Stimulated activated naive CD8-positive, alpha-beta T cell treated with anti-CD3 and anti-CD28 coated beads, Interleukin-15, Interleukin-2, amounts not matched to agents 100 U/mL and 50 U/mL, for 24 hours (primary cell): ENCODE results near the gene DDX25.
A peak's percentile ranks its signal among the peaks of the same experiment; 100 is the strongest.
"Not testable (repeated sequence)": the region's sequence is repeated elsewhere in the genome, so short reads cannot be mapped to it uniquely, and the experiment has no call there.

Experiments used
- ATAC-seq: fragments of 150-1000 bp; cut with Tn5 transposase; one replicate; pipeline ENCODE4 v1.10.0; 2021
- DNase-seq: peaks from one replicate; pipeline ENCODE4 v3.0.0; 2021

Gene DDX25

DNA sequence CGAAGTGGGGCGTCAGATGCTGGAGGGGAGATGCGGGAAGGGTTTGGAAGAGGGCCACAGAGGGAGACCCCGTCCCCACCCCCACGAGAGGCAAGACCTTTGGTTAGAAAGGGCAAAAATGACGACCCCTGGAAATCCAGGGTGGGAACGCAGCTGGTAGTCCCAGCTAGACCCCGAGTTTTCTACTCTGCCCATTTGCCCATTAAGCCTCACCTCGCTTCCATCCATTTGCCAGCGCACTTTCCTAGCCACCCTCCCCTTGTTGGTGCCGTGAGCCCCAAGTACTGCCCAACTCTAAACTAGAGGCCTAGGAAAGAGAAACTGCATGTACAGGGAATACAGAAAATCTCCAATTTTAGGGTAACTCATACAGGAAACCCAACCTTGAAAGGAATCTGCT is 370 bp downstream of the DDX25 start:
- no peak for DNase-seq
- ATAC-seq: no peak

DNA sequence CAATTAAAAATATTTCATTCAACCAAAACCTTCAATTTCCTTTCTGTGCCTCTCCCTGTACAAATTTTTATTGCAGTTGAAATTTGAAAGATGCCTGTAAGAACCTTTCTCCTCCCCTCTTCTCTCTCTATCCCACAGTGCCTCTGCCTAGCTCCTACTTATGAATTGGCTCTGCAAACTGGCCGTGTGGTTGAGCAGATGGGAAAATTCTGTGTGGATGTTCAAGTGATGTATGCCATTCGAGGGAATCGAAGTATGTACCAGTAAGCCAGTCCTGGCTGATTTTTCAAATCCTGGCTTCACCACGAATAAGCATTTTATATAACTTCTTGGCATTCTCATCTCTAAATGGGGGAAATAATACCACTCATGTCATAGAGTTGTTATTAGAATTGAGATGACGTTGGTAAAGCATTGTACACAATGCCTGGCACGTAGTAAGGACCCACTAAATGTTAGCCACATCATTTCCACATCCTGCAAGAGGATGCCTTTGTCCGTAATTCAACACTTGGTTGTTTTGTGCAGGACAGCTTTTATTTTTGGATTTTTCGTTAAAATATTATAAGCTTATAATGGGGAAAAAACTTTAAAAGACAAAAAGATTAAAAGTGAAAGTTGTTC is 6.0 kb downstream of the DDX25 start:
- no peak for ATAC-seq
- no peak for DNase-seq

DNA sequence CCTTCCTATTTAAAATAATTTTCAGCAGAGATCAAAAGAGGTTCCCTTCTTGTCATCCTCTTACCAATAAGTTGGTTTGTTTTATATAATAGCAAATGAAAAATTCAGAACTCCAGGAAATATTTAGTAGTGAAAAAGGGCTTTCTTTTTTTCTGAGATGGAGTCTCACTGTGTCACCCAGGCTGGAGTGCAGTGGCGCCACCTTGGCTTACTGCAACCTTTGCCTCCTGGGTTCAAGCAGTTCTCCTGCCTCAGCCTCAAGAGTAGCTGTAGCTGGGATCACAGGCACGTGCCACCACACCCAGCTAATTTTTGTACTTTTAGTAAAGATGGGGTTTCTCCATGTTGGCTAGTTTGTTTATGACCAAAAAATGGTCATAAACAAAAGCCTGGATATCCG is 10.3 kb downstream of the DDX25 start:
- ATAC-seq, DNase-seq: not testable (repeated sequence)

DNA sequence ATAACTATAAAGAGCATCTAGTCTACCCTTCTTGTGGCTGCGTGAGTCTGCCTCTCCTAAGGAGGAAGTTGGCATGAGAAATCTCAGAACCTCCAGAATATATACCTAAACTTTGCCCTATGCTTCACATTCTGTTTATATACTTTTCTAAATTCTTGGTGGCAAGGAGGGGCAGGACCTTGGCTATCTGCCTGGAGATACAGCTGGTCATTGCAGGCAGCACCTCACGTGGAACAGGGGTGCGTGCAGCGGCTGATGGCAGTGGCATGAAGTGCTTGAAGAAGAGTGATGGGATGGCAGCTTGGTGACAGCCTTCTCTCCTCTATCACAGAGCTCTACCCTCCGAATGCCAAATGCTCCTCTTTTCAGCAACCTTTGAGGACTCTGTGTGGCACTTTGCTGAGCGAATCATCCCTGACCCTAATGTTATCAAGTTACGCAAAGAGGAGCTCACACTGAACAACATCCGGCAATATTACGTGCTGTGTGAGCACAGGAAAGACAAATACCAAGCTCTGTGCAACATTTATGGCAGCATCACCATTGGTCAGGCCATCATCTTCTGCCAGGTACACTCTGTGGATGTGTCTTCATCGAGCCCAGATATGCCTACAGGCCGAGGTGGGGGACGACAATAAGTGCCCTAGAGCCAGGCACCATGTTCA is 12.5 kb downstream of the DDX25 start:
- no peak for ATAC-seq
- DNase-seq: no peak

DNA sequence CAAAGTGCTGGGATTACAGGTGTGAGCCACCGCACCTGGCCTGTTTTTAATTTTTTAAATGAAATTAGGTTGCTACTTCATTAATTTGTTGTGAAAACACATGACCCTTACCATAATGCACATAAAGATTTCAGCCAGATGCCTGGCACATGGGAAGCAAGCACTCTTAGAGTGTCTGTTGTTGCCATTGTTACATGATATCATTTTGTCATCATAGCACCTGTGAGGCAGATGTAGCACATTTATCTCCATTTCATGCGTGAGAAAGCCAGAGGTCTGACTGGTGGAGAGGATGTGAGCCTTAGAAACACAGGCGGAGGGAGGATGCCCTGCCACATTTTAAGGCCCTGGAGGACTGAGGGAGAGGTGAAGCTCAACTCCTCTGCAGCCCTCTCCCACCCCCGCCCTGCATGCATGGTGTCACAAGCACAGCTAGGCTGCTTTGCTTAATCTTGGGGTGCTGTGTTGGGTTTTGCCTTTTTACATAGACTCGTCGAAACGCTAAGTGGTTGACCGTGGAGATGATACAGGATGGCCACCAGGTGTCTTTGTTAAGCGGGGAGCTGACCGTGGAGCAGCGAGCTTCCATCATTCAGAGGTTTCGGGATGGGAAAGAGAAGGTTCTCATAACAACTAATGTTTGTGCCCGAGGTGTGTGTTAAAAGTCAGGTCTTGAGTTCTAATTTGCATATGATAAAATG is 14.0 kb downstream of the DDX25 start:
- ATAC-seq: no peak
- no peak for DNase-seq

DNA sequence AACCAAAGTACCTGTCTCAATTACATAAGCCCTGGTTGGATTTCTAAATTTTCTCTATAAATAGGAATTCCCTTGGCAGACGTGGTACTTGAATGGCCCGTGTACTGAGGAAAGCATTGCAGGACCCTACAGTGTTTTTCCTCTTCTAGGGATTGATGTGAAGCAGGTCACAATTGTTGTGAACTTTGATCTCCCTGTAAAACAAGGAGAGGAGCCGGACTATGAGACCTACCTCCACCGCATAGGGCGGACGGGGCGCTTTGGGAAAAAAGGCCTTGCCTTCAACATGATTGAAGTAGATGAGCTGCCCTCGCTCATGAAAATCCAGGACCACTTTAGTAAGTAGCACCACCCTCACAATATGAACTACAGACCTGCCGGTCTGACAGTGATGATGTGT is 16.7 kb downstream of the DDX25 start:
- ATAC-seq: no peak
- DNase-seq: no peak

DNA sequence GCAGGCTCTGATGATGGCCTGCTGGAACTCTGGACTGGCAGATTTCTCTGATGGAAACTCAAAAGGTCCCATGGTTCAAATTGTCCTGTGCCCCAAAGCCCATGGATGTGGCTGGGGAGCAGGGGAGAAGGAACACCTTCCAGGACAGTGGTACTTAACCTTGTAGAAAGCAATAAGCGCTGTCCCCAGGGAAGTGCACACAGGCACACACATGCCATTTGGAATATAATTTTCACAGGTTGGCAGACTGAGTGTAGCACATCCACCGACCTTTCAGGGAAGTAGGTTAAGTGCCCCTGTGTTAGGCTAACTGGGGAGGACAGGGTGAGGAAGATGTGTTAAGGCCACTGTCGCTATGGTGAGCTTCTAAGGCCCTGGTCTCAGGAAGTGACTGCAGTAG is 17.8 kb downstream of the DDX25 start:
- ATAC-seq: no peak
- DNase-seq: no peak

DNA sequence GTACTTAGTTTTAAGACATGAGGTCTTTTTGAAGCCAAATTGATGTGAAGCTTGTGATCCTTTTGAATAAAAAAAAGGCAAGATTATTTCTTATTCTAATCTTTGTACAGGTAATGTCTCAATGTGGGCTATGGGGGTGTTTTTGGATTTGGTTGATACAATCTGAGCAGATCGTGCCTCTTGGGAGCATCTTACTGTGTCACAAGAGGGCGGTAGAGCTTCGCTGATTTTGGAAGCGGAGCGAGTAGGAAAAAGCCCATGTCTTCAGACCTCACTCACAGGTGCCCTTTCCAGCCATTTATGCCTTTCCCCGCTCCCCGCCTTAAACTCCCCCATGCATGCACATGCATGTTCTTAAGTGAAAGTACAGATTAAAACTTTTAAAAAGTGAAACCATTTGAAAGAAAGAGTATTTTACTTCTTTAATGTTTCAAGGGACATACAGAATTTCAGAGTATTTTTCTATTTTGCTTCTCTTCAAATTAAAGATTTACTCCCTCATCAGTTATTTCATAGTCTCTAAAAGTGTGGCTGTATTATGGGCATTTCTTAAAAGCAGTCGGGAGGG is 18.8 kb downstream of the DDX25 start:
- peak; percentile 74 for ATAC-seq
- DNase-seq: peak; percentile 57

DNA sequence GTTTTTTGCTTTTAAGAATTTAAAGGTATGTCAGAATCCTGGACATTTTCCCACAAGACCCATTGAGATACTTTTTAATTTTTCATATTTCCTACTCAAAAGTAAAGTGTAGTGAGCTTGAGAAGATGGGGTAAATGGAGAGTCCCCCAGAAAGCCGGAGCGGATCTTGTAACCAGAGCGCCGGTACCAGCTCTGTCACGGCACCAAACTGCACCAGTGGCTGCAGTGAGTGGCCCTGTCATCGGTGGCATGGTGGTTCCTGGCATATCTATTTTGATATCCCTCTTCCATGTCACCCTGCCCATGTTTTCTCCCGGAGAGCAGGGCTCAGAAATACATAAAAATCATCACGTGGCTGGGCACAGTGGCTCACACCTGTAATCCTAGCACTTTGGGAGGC is 19.3 kb downstream of the DDX25 start:
- ATAC-seq (no peak), DNase-seq (no peak)

DNA sequence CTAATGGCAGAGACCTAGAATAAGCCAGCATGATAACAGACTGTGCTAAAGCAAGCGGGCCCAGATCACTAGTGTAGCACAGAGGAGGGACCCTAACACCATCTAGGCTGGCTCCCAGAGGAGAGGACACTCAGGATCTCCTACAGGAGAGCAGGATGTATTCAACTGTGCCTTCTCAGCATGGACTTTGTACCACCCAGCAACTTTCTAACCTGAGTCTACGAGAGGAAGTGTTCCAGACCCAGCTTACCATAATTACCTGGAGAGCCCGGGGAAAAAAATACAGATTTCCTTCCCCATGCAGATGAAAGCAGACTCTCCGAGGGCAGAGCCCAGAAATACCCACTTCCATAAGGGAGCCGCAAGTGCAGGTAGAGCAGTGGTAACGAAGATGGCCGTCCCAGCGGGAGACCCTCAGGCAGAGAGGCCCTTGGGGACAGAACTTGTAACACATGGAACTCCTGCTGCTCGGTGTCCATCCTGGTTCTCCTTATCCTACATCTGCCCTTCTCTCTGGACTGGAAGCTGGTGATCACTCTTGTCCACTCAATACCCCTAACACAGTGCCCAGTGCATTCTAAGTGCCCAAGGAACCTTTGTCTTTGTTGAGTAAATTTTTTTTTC is 20.2 kb downstream of the DDX25 start:
- DNase-seq (no peak), ATAC-seq (no peak)

DNA sequence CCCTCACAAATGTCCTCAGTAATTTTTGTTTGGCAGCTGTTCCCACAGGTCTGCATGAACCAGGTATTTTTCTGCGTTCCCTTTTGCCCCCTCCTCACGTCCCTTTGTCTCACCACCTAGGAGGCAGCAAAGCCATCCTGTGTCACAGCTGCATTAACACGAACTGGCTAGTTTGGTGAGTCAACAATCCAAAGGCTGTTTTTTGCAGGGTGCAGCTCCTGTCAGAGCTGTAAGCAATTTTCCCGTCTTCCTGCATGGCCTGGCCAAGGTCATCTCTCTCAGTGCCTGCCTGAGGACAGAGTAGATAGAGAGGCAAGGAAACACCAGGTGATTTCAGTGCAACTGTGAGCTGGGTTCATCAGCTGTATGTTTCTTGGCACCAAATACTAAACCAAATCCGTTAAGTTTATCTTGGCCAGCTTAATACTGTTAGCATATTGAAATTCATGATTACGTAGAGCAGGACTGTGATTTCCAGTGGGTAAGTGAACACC is 21.0 kb downstream of the DDX25 start:
- DNase-seq (no peak), ATAC-seq (no peak)

DNA sequence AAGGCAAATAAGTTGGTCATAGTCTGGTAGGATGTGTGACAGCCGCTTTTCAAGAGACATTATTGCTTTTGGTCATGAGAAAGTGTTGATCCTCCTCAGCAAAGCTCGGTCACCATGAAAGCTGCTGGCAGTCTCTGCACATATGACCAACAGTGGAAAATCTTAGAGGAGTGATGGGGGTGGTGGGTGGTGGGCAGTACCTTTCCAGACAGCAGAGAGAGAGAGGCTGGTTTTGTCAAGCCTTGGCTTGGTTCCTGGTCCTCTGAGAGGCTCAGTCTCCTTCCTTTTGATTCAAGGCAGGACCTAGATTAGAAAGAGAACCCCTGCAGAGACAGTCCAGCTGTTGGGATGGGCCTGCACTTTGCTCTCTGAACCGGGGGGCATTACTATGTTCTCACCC is 21.5 kb downstream of the DDX25 start:
- ATAC-seq (no peak), DNase-seq (no peak)

DNA sequence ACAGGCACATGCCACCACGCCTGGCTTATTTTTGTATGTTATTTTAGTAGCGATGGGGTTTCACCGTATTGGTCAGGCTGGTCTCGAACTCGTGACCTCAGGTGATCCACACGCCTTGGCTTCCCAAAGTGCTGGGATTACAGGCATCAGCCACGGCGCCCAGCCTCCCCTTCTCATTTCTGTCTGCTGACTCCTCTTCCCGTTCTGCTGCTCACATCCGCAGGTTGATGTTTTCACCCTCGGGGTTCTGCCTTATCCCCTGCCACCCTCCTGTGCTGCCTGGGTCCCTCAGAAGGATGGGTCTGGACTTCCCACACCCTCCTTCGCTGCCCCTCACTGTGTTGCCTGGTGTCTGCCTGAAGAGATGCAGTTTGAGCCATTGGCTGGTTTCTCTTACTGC is 22.4 kb downstream of the DDX25 start:
- ATAC-seq (no peak), DNase-seq (no peak)

DNA sequence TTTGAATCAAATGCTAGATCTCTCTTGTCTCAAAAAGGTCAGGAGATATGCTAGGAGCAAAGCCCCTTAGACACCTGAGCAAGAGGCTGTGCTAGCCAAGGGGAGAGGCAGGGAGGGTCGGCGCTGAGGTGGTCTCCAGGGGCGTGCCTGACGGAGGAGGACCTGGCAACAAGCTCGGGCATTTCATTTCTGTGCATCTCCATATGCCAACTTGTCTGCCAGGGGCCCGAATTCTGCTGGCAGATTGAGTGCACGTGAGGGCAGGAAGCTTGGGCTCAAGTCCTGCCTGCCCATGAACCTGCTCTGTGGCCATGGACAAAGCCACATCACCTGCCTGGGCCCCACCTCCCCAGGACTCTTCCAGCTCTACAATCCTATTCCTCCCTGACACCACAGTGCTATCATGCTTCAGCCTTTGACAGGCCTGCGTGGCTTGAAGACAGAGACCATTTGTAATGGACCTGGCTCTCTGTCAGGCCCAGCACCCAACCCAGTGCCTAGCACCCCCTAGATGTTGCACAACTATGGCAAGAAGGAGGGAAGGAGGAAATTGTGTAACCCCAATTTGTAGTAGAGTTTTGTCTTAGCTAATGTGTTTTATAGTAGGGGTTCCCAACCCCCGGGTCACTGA is 25.3 kb downstream of the DDX25 start:
- DNase-seq (no peak), ATAC-seq (no peak)

DNA sequence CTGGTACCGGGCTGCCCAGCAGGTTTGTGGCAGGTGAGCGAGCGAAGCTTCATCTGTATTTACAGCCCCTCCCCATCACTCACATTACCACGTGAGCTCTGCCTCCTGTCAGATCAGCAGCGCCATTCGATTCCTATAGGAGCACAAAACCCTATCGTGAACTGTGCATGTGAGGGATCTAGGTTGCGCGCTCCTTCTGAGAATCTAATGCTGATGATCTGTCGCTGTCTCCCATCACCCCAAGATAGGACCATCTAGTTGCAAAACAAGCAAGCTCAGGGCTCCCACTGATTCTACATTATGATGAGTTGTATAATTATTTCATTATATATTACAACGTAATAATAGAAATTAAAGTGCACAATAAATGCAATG is 25.8 kb downstream of the DDX25 start:
- no peak for DNase-seq
- ATAC-seq: no peak

DNA sequence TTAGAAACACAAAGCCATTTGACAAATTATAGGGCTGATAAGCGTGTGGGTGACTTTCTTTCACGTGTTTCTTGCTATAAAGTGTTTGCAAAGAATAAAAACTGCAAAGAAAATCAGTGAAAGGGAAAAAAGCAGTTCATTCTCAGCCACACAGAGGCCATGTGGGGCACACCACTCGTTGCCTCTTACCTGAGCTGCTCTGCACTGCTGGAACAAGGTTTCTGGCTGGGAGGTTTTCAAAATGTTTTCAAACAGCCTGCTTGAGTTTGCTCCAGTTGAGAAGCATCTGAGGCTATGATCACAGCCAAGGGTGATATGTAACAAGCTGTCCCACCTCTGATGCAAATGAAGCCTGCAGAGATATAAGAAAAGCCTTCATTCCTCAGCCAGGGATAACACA is 26.8 kb downstream of the DDX25 start:
- DNase-seq (no peak), ATAC-seq (no peak)

DNA sequence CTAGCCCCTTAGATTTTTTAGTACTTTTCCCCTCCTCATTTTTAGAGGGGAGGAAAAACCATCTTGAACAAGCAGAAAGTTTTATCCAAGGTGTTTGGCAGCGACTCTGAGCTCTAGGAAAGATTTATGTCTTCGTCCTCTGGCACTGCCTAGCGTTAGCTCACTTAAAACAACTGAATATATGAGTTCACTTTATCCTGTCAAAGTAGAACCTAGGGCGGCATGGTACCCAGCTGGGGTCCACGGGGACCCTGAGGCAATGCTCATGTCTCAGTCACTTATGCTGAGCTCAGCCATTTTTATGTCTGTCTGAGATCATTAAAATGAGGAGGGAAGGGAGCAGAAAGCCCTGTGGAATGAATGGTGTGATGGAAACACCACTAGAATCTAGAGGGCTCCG is 27.4 kb downstream of the DDX25 start:
- ATAC-seq (no peak), DNase-seq (no peak)

DNA sequence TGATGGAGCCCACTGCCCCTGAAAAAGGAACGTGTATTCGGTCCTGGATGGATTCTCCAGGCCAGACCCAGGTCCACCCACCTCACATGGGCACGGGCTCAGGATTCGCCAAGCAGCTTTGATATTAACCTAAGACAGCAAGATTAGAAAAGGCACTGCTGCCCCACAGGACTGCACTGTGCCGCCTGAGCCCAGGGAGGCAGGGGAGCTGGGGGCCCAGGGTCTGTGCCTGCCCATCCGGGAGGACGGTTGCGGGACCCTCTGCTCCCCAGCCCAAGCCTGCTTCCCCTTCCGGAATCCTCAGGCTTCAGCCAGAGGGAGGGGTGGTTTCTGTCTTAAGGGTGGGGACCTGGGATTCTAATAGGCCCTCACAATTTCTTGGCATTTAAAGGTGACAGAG is 28.0 kb downstream of the DDX25 start:
- DNase-seq (no peak), ATAC-seq (no peak)

DNA sequence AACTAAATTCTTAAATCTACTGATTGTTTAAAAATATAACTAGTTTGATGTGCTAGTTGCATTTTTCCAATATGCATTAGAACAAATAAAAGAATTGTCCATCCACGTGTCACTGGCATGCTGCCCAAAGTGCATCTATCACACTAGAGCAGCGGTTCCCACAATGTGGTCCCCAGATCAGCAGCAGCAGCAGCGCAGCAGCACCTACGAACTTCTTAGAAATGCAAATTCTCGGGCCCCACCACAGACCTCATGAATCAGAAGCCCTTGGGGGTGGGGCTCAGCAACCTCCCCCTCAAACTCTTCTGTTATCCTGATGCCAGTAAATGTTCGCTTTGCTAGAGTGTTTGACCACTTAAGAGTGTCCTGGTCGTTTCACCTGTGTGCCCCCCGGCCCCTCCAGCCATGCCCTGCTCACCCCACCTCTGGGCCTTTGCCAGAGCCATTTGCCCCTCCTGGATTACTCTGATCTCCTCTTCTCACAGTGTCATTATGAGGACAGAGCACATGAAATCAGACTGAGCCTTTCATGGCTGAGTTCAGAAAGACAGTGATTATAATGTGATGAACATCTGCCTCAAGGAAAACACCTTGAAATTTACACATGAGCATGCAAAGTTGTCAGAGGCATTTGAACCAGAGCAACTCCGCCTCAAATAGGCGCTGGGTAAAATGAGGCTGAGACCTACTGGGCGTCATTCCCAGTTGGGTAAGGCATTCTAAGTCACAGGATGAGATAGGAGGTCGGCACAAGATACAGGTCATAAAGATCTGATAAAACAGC is 28.9 kb downstream of the DDX25 start:
- ATAC-seq (peak; percentile 80), DNase-seq (peak; percentile 45)

DNA sequence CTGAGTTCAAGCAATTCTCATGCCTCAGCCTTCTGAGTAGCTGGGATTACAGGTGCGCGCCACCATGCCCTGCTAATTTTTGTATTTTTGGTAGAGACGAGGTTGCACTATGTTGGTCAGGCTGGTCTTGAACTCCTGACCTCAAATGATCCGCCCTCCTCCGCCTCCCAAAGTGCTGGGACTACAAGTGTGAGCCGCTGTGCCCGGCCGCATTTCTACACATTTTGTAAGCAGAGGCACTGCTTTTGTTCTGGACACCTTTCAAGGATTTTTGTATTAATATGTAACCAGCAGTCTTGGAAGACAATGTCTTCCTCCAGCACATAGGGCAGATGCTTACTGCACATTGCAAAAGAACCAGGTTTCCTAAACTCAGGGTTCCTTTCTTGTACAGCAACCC is 30.2 kb downstream of the DDX25 start:
- DNase-seq: no peak
- no peak for ATAC-seq

DNA sequence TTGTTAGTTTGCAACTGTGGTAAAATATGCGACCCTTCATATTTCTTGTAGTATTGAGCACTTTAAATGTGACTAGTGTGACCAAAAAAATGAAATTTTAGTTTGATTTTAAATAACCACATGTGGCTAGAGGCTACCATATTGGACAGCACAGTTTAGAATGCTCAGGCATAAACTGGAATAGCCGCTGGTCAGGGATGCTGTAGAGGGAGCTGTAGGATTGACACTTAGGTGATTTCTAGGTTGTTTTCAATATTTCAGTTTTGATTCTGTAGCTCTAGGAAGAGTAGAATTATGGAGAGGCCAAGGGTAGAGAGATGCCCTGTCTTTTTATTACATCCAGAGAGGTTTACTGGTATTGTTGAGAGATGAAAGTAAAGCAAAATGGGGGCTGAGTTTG is 30.7 kb downstream of the DDX25 start:
- ATAC-seq: no peak
- DNase-seq: no peak
